Activated T-cell treated with anti-CD3 and anti-CD28 coated beads for 48 hours (primary cell): Measurements from ENCODE around the gene RAB11FIP4.
A peak's percentile ranks its signal among the peaks of the same experiment; 100 is the strongest.

Source experiments
- DNase-seq: peaks from one replicate; pipeline ENCODE4 v3.0.0-alpha.2; 2020; ENCODE audit warnings: low read depth

RAB11FIP4 gene

GRCh38 chr17:31386542-31387075, 4.9 kb upstream of the RAB11FIP4 start:
- no peak for DNase-seq

GRCh38 chr17:31387438-31387837, 4.0 kb upstream of the RAB11FIP4 start:
- no peak for DNase-seq

GRCh38 chr17:31388351-31388750, 3.1 kb upstream of the RAB11FIP4 start:
- DNase-seq: no peak

- peak; percentile 48 for DNase-seq
Measured at GRCh38 chr17:31388770-31389656, 2.5 kb upstream of the RAB11FIP4 start.

- no peak for DNase-seq
Measured at GRCh38 chr17:31389657-31390381, 1.7 kb upstream of the RAB11FIP4 start.

- DNase-seq: no peak
Measured at GRCh38 chr17:31390426-31390747, 1.1 kb upstream of the RAB11FIP4 start.

- no peak for DNase-seq
Measured at GRCh38 chr17:31390748-31391495, 553 bp upstream of the RAB11FIP4 start.

GRCh38 chr17:31392002-31392855, 754 bp downstream of the RAB11FIP4 start:
- DNase-seq: no peak

- DNase-seq: no peak
Measured at GRCh38 chr17:31392856-31393748, 1.6 kb downstream of the RAB11FIP4 start.

- no peak for DNase-seq
Measured at GRCh38 chr17:31393749-31394146, 2.3 kb downstream of the RAB11FIP4 start.

GRCh38 chr17:31394544-31394943, 3.1 kb downstream of the RAB11FIP4 start:
- no peak for DNase-seq

GRCh38 chr17:31397256-31397939, 5.9 kb downstream of the RAB11FIP4 start:
- DNase-seq: no peak

- no peak for DNase-seq
Measured at GRCh38 chr17:31398381-31399311, 7.2 kb downstream of the RAB11FIP4 start.

GRCh38 chr17:31400481-31400950, 9.0 kb downstream of the RAB11FIP4 start:
- DNase-seq: no peak

GRCh38 chr17:31401456-31402254, 10.2 kb downstream of the RAB11FIP4 start:
- no peak for DNase-seq

GRCh38 chr17:31404028-31404949, 12.8 kb downstream of the RAB11FIP4 start:
- no peak for DNase-seq
